Adrenal gland (tissue), 12 donors: ENCODE data around the gene CMTM6. TPM values are rescaled to one million over a fixed set of nuclear protein-coding genes. Genes with fewer than 3 reads are reported as not detected.

Experiments
- DNase-seq, 7 donors: peaks; one replicate each; pipeline ENCODE4 v3.0.0-alpha.2; 2019 to 2020
- H3K27ac ChIP-seq, 5 donors: fragments of 200-600 bp; sonication (generic) in 4 of 5; 1 replicate in 3 of 5; 2 replicates in 2 of 5; pipeline versions ENCODE4 v1.5.1 to v1.8.0; 2016 to 2020; ENCODE audit warnings: mild to moderate bottlenecking in 1 of 5
- H3K27me3 ChIP-seq: fragments of 200-600 bp; 2 replicates; pipeline ENCODE4 v1.8.0; 2021
- H3K36me3 ChIP-seq, 2 donors: fragments of 200-600 bp; replicated peaks in 1 of 2; 1 replicate in 1 of 2; 2 replicates in 1 of 2; pipeline versions ENCODE4 v1.5.1 to v1.8.0; 2018 to 2022
- H3K4me1 ChIP-seq, 2 donors: fragments of 200-600 bp; replicated peaks in 1 of 2; 1 replicate in 1 of 2; 2 replicates in 1 of 2; pipeline versions ENCODE4 v1.5.1 to v1.8.0; 2018 to 2021
- H3K4me3 ChIP-seq, 4 donors: fragments of 200-600 bp; sonication (generic) in 3 of 4; one replicate each; pipeline ENCODE4 v1.5.1; 2016 to 2018
- H3K9me3 ChIP-seq, 3 donors: fragments of 200-600 bp; sonication (generic) in 1 of 3; replicated peaks in 1 of 3; 1 replicate in 2 of 3; 2 replicates in 1 of 3; pipeline versions ENCODE4 v1.5.1 to v1.8.0; 2016 to 2021
- CTCF ChIP-seq, 6 experiments: fragments of 450-650 bp in 4 of 6; fragments of 200-600 bp in 2 of 6; sonication (generic) in 1 of 6; IDR thresholded peaks; 1 replicate in 5 of 6; 2 replicates in 1 of 6; pipeline versions ENCODE4 v1.5.1 to v1.8.0; 2016 to 2021; ENCODE audit warnings: antibody characterized with exemption in 6 of 6, mild to moderate bottlenecking in 2 of 6, moderate library complexity in 1 of 6
- POLR2A ChIP-seq, 2 donors: fragments of 450-650 bp; IDR thresholded peaks; one replicate each; pipeline ENCODE4 v1.6.1; 2017; ENCODE audit warnings: antibody characterized with exemption in 2 of 2, mild to moderate bottlenecking in 2 of 2, moderate library complexity in 1 of 2
- WGBS, 4 donors: extraction: QIAGEN DNeasy Blood & Tissue Kit in 2 of 4; methylation state at CpG; one replicate each; pipeline versions ENCODE4 v1.1.5 to v1.1.7; 2013 to 2017; 5-methylcytosine and 5-hydroxymethylcytosine counted together
- intact Hi-C, 2 donors: fragments of 100-400 bp; cut with DNase I; formaldehyde crosslinking; loops; one replicate each; pipeline versions ENCODE4 v1.14.1 to v1.15.0; 2022 to 2023
- polyA plus RNA-seq, 3 donors: library from polyadenylated mRNA; stranded (reverse); fragments of 200-250 nt in 2 of 3; fragments of 350-450 nt in 1 of 3; fragmentation: Illumina TruSeq in 1 of 3; extraction: RNeasy Lipid Tissue Mini Kit (QIAGEN cat#74804) in 1 of 3; gene quantifications; one replicate each; pipeline ENCODE4 v1.2.3, GENCODE V29; 2013 to 2014
- total RNA-seq, 9 donors: library from RNA; depleted of rRNA in 4 of 9; stranded (reverse); fragments of >200 nt in 4 of 9; fragments of 120-200 nt in 1 of 9; fragmentation: NEBNext Ultra II Directional in 1 of 9; extraction: Animal tissue kit (Norgen Biotek cat#: 25700) in 1 of 9; gene quantifications; one replicate each; pipeline versions ENCODE4 v1.1.0 to v1.2.4, GENCODE V29; 2013 to 2023
- donor health status: healthy with polysubstance abuse.
- donor health status: Bipolar disorder and iron deficiency.
- donor health status: DM: yes; HTN: yes; CAD: no.
- donor health status: DM: no; HTN: no; CAD: no.
- donor health status: DM: no; HTN: no; CAD: no.
- donor health status: DM: yes; HTN: yes; CAD: no.

The CMTM6 gene
- total and polyA plus RNA-seq, 12 donors: 13.5 to 62.5 (median 42.4) TPM

- intact Hi-C loops: no loop called here
- H3K4me1 ChIP-seq: no peaks in the 10 kb centered on the region
- peak in 1 of 7 donors; percentile 24 for DNase-seq
- WGBS, 4 donors: 89 to 100% (median 96%) methylated on average over 1 to 4 of the region's 4 CpGs
- no peaks in the 10 kb centered on the region for H3K27me3 ChIP-seq
- no peaks in the 10 kb centered on the region for H3K36me3 ChIP-seq
- no peaks in the 10 kb centered on the region for H3K9me3 ChIP-seq
- H3K4me3 ChIP-seq: no peak overlapping the region
- H3K27ac ChIP-seq: no peak overlapping the region
- TF ChIP-seq CTCF (IDR thresholded peaks at IDR 0.05): no peak
- TF ChIP-seq POLR2A (IDR thresholded peaks at IDR 0.05): no peak
Measured at GRCh38 chr3:32452009-32452408, 50.6 kb downstream of the CMTM6 start.

- H3K27ac ChIP-seq: no peak overlapping the region
- no peak overlapping the region for H3K4me3 ChIP-seq
- no peaks in the 10 kb centered on the region for H3K4me1 ChIP-seq
- no peak for TF ChIP-seq CTCF (IDR thresholded peaks at IDR 0.05)
- no peak for TF ChIP-seq POLR2A (IDR thresholded peaks at IDR 0.05)
- no peaks in the 10 kb centered on the region for H3K36me3 ChIP-seq
- DNase-seq: peak in 1 of 7 donors; percentile 15
- WGBS, 4 donors: 93 to 95% (median 95%) methylated on average over 11 to 12 of the region's 12 CpGs
- H3K27me3 ChIP-seq: no peaks in the 10 kb centered on the region
- H3K9me3 ChIP-seq: no peaks in the 10 kb centered on the region
- intact Hi-C loops: no loop called here
Measured at GRCh38 chr3:32450992-32451659, 51.5 kb downstream of the CMTM6 start.

- intact Hi-C loops: no loop called here
- no peaks in the 10 kb centered on the region for H3K4me1 ChIP-seq
- H3K9me3 ChIP-seq: no peaks in the 10 kb centered on the region
- no peak overlapping the region for H3K4me3 ChIP-seq
- DNase-seq: peak in 1 of 7 donors; percentile 1
- no peaks in the 10 kb centered on the region for H3K36me3 ChIP-seq
- H3K27me3 ChIP-seq: no peaks in the 10 kb centered on the region
- 92 to 96% (median 93%) methylated on average over 2 of the region's 2 CpGs for WGBS, 4 donors
- H3K27ac ChIP-seq: no peak overlapping the region
- TF ChIP-seq CTCF (IDR thresholded peaks at IDR 0.05): no peak
- TF ChIP-seq POLR2A (IDR thresholded peaks at IDR 0.05): no peak
Measured at GRCh38 chr3:32450426-32450825, 52.2 kb downstream of the CMTM6 start.

GRCh38 chr3:32449691-32450090 is 53.0 kb downstream of the CMTM6 start:
- H3K4me3 ChIP-seq: no peak overlapping the region
- 90 to 95% (median 92%) methylated on average over 2 to 3 of the region's 3 CpGs for whole genome bisulfite sequencing, 4 donors
- DNase-seq: no peak
- H3K27ac ChIP-seq: no peak overlapping the region
- no peaks in the 10 kb centered on the region for H3K27me3 ChIP-seq
- TF ChIP-seq CTCF (IDR thresholded peaks at IDR 0.05): no peak
- TF ChIP-seq POLR2A (IDR thresholded peaks at IDR 0.05): no peak
- no peaks in the 10 kb centered on the region for H3K9me3 ChIP-seq
- H3K36me3 ChIP-seq: no peaks in the 10 kb centered on the region
- intact Hi-C loops: no loop called here
- H3K4me1 ChIP-seq: no peaks in the 10 kb centered on the region
